ENCODE measurements around the gene PIM3. TPM values are rescaled to one million over a fixed set of nuclear protein-coding genes. Genes with fewer than 3 reads are reported as not detected.

PIM3 gene
- total RNA-seq, 1 experiment from 2014 or later: 42.9 TPM

DNA sequence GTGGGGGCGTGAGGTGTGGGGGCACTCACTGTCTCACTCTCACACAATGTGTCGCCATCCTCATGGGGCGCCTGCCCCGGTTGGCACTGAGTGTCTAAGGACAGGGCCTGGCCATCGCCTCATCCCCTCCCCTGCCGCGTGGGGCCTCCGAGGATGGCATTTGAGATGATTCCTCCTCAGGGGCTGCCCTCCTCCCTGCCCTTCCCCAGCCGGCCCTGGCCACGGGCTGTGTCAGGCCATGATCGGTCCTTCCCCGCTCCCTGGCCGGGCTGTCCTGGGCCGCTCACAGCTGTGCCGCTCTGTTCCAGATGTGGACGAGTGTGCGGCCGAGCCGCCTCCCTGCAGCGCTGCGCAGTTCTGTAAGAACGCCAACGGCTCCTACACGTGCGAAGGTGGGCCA, 37.6 kb upstream of the PIM3 start (continued):
- TF ChIP-seq, protein P1, sequence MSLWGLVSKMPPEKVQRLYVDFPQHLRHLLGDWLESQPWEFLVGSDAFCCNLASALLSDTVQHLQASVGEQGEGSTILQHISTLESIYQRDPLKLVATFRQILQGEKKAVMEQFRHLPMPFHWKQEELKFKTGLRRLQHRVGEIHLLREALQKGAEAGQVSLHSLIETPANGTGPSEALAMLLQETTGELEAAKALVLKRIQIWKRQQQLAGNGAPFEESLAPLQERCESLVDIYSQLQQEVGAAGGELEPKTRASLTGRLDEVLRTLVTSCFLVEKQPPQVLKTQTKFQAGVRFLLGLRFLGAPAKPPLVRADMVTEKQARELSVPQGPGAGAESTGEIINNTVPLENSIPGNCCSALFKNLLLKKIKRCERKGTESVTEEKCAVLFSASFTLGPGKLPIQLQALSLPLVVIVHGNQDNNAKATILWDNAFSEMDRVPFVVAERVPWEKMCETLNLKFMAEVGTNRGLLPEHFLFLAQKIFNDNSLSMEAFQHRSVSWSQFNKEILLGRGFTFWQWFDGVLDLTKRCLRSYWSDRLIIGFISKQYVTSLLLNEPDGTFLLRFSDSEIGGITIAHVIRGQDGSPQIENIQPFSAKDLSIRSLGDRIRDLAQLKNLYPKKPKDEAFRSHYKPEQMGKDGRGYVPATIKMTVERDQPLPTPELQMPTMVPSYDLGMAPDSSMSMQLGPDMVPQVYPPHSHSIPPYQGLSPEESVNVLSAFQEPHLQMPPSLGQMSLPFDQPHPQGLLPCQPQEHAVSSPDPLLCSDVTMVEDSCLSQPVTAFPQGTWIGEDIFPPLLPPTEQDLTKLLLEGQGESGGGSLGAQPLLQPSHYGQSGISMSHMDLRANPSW (CRISPR knock-in tag; conservative IDR thresholded peaks at IDR 0.05; ENCODE audit: low read depth): no peak

DNA sequence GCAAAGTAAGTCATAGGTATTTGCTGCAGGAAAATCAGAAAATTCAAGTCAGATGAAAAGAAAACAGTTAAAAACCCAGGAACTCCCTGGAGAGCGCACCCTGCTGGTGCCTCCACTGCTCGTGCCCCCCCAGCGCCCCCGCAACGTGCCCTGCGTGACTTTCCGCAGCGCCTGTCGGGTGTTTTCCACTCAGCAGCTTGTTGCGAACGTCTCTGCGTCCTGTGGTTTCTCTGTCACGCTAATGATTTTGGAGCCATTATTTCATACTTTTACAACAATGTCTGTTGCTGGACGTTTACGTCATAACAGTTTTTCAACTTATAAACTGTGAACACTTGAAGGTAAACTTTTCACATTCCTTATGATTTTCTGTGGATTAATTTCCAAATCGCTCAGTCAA, 37.1 kb upstream of the PIM3 start:
- no peaks in the 10 kb centered on the region for H3K9me3 Mint-ChIP-seq
- DNase-seq (ENCODE audit: low spot score) (no peak), ATAC-seq (no peak)
- no peaks in the 10 kb centered on the region; the same call in 1 of the 2 replicates for H3K27me3 Mint-ChIP-seq (ENCODE audit: low read depth)
- peaks cover 9% of the 10 kb centered on the region; the same call in 1 of the 2 replicates for H3K36me3 Mint-ChIP-seq
- H3K4me1 Mint-ChIP-seq: peaks cover 14% of the 10 kb centered on the region
- no peak overlapping the region for H3K27ac Mint-ChIP-seq
- TF ChIP-seq, protein P2, sequence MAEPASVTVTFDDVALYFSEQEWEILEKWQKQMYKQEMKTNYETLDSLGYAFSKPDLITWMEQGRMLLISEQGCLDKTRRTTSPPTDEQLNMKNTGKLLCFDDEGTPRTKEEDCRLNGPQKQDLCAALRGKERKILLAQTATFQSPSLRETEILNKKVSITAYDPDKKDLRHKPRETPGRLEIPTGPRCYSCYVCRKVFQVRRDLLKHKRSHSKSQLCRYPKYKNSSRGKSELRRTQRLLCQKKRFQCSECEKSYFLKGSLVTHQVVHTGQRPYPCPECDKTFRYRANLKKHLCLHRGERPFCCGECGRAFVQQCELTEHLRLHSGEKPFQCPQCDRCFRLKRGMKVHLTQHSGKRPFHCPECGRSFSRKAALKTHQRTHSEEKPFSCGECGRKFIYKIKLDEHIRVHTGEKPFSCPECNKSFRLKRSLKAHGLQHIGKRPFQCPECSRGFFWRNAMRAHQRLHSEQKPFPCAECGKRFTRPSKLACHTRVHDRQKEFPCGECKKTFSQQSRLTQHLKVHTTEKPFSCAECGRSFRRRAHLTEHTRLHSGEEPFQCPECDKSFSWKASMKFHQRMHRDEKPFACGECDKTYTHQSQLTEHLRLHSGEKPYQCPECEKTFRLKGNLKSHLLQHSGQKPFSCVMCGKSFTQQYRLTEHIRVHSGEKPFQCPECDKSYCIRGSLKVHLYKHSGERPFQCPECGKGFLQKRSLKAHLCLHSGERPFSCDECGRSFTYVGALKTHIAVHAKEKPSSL (CRISPR knock-in tag; conservative IDR thresholded peaks at IDR 0.05): no peak
- TF ChIP-seq NR2C2 (CRISPR knock-in tag; IDR thresholded peaks at IDR 0.05): no peak
- TF ChIP-seq ZBTB21 (CRISPR knock-in tag; IDR thresholded peaks at IDR 0.05; ENCODE audit: borderline replicate concordance): no peak
- H3K4me3 Mint-ChIP-seq: no peak overlapping the region
- CTCF ChIA-PET: no interaction called here
- POLR2A ChIA-PET: no interaction called here

DNA sequence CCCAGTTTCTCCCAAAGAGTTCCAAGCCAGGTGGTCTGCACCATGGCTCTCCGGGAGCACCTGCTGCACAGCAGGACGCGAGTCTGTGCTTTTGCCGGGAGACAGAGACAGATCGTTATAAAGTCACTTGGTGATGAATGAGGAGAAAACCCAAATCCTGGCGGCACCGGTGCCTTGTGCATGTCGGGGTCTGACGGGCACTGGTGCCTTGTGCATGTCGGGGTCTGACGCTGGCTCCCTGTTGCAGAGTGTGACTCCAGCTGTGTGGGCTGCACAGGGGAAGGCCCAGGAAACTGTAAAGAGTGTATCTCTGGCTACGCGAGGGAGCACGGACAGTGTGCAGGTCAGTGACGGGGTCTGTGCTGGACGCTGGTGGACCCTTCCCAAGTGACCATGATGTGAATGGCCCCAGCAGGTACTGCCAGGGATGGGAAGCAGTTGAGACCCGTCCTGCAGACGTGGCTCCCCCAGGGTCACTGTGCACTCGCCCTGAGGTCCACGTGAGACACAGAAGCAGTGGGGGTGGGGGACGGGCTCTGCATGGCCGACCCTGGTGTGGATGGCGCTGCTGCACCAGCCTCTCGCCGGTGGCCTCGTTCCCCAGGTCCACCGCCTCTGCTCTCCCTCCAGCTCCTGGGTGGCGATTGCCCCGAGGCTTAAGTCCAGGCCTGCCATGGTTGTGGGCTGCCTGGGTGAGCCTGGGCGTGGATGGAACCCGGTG, 36.3 kb upstream of the PIM3 start:
- H3K9me3 Mint-ChIP-seq: no peaks in the 10 kb centered on the region

DNA sequence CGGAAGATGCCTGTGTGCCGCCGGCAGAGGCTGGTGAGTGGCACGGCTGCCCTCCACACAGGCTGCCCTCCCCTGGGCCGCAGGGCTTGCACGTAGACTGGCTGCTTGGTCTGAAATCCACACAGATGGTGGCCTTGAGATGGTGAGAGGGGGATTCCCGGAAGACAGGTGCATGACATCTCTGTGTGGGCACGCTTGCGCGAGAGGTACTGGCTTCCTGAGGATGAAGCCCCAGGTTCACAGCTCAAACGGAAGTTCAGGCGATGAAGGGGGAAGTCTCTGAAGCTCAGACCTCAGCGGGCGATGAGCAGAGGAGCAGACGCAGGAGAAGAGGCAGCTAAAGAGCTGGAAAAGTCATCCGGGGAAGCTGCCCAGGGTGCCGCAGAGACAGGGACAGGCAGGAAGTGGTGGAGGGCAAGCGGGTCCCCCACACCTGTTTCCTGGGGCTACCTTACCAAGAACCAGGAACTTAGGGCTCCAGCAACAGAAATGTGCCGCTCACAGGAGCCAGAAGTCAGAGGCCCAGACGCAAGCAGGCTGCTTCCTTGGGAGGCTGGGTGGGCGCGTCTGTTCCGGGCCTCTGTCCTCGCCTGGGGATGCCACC, 34.9 kb upstream of the PIM3 start:
- H3K4me3 Mint-ChIP-seq: no peak overlapping the region
- H3K27me3 Mint-ChIP-seq (ENCODE audit: low read depth): peaks cover 7% of the 10 kb centered on the region
- POLR2A ChIA-PET: no interaction called here
- CTCF ChIA-PET: interaction anchor here (2.2 kb wide), 1 partner anchor 105 kb away, joined by 13 read pairs; no protein-coding TSS in a partner anchor
- no peaks in the 10 kb centered on the region for H3K9me3 Mint-ChIP-seq
- ATAC-seq (no peak), DNase-seq (ENCODE audit: low spot score) (no peak)
- H3K4me1 Mint-ChIP-seq: peaks cover 8% of the 10 kb centered on the region
- H3K36me3 Mint-ChIP-seq: peaks cover 9% of the 10 kb centered on the region; the same call in 1 of the 2 replicates
- peak overlapping the region; percentile 86 for H3K27ac Mint-ChIP-seq
- TF ChIP-seq FOXJ3 (CRISPR knock-in tag; IDR thresholded peaks at IDR 0.05; ENCODE audit: borderline replicate concordance) (no peak), GABPB1 (CRISPR knock-in tag; IDR thresholded peaks at IDR 0.05) (no peak), ZNF396 (CRISPR knock-in tag; IDR thresholded peaks at IDR 0.05; ENCODE audit: borderline replicate concordance) (no peak), RELA (CRISPR knock-in tag; IDR thresholded peaks at IDR 0.05; ENCODE audit: borderline replicate concordance) (no peak), ZNF121 (CRISPR knock-in tag; IDR thresholded peaks at IDR 0.05) (no peak)
- TF ChIP-seq, protein P3, sequence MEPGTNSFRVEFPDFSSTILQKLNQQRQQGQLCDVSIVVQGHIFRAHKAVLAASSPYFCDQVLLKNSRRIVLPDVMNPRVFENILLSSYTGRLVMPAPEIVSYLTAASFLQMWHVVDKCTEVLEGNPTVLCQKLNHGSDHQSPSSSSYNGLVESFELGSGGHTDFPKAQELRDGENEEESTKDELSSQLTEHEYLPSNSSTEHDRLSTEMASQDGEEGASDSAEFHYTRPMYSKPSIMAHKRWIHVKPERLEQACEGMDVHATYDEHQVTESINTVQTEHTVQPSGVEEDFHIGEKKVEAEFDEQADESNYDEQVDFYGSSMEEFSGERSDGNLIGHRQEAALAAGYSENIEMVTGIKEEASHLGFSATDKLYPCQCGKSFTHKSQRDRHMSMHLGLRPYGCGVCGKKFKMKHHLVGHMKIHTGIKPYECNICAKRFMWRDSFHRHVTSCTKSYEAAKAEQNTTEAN (CRISPR knock-in tag; IDR thresholded peaks at IDR 0.05): no peak
- TF ChIP-seq, protein P4, sequence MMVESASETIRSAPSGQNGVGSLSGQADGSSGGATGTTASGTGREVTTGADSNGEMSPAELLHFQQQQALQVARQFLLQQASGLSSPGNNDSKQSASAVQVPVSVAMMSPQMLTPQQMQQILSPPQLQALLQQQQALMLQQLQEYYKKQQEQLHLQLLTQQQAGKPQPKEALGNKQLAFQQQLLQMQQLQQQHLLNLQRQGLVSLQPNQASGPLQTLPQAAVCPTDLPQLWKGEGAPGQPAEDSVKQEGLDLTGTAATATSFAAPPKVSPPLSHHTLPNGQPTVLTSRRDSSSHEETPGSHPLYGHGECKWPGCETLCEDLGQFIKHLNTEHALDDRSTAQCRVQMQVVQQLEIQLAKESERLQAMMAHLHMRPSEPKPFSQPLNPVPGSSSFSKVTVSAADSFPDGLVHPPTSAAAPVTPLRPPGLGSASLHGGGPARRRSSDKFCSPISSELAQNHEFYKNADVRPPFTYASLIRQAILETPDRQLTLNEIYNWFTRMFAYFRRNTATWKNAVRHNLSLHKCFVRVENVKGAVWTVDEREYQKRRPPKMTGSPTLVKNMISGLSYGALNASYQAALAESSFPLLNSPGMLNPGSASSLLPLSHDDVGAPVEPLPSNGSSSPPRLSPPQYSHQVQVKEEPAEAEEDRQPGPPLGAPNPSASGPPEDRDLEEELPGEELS (CRISPR knock-in tag; IDR thresholded peaks at IDR 0.05): no peak
- TF ChIP-seq, protein P5, sequence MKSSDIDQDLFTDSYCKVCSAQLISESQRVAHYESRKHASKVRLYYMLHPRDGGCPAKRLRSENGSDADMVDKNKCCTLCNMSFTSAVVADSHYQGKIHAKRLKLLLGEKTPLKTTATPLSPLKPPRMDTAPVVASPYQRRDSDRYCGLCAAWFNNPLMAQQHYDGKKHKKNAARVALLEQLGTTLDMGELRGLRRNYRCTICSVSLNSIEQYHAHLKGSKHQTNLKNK (CRISPR knock-in tag; IDR thresholded peaks at IDR 0.05): no peak

More for the DNA sequence above, 36.3 kb upstream of the PIM3 start:
- TF ChIP-seq, protein P6, sequence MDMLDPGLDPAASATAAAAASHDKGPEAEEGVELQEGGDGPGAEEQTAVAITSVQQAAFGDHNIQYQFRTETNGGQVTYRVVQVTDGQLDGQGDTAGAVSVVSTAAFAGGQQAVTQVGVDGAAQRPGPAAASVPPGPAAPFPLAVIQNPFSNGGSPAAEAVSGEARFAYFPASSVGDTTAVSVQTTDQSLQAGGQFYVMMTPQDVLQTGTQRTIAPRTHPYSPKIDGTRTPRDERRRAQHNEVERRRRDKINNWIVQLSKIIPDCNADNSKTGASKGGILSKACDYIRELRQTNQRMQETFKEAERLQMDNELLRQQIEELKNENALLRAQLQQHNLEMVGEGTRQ (CRISPR knock-in tag; IDR thresholded peaks at IDR 0.05): no peak
- TF ChIP-seq, protein P5 (CRISPR knock-in tag; IDR thresholded peaks at IDR 0.05): no peak
- TF ChIP-seq KAT7 (CRISPR knock-in tag; IDR thresholded peaks at IDR 0.05; ENCODE audit: borderline replicate concordance) (no peak), ELF4 (CRISPR knock-in tag; IDR thresholded peaks at IDR 0.05; ENCODE audit: low read depth) (no peak), GTF2I (CRISPR knock-in tag; conservative IDR thresholded peaks at IDR 0.05) (no peak), SMAD4 (CRISPR knock-in tag; IDR thresholded peaks at IDR 0.05) (no peak)
- TF ChIP-seq, protein P7, sequence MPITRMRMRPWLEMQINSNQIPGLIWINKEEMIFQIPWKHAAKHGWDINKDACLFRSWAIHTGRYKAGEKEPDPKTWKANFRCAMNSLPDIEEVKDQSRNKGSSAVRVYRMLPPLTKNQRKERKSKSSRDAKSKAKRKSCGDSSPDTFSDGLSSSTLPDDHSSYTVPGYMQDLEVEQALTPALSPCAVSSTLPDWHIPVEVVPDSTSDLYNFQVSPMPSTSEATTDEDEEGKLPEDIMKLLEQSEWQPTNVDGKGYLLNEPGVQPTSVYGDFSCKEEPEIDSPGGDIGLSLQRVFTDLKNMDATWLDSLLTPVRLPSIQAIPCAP (CRISPR knock-in tag; IDR thresholded peaks at IDR 0.05): no peak
- no peaks in the 10 kb centered on the region; the same call in 1 of the 2 replicates for H3K27me3 Mint-ChIP-seq (ENCODE audit: low read depth)
- H3K4me1 Mint-ChIP-seq: peaks cover 12% of the 10 kb centered on the region
- CTCF ChIA-PET: interaction anchor here (0.8 to 2.2 kb wide), 2 partner anchors 106 to 260 kb away, joined by 3 to 13 read pairs; no protein-coding TSS in a partner anchor
- POLR2A ChIA-PET: no interaction called here
- DNase-seq (ENCODE audit: low spot score) (no peak), ATAC-seq (no peak)
- no peak overlapping the region for H3K27ac Mint-ChIP-seq
- peaks cover 9% of the 10 kb centered on the region; the same call in 1 of the 2 replicates for H3K36me3 Mint-ChIP-seq
- no peak overlapping the region for H3K4me3 Mint-ChIP-seq
